Heart left ventricle (tissue), 13 donors: ENCODE data around the gene SMC1B.

Experiments used
- POLR2A ChIP-seq, 2 donors: fragments of 450-650 bp; IDR thresholded peaks; one replicate each; pipeline ENCODE4 v1.6.1; 2017; ENCODE audit warnings: antibody characterized with exemption in 2 of 2, mild to moderate bottlenecking in 2 of 2, moderate library complexity in 2 of 2
- TF ChIP-seq, protein P1 (sequence below), 12 donors: fragments of 200-600 bp; sonication (generic) in 4 of 12; IDR thresholded peaks; one replicate each; pipeline versions ENCODE4 v1.5.0 to v1.8.0; 2018 to 2022; ENCODE audit warnings: antibody characterized with exemption in 12 of 12, mild to moderate bottlenecking in 5 of 12
- donor health status: ischemic (EF 13 %, LVEDD 7.1; RV severe dilation, severe dysfunction).
- donor health status: DM: no; HTN: yes; CAD: no.
- donor health status: DM: no; HTN: no; CAD: no.
- donor health status: ischemic (EF 25% LVEDD 6.9; RV normal size, moderate dysfunction).
- donor health status: ischemic (EF 25% LVEDD 5.7; RV mildly dilated, moderate dysfunction).
- donor health status: ischemic (EF 35%, LVEDD 5.7; RV mildly dilated, moderate dysfunction).
- donor health status: nonischemic (EF 11% LVEDD 7.7; RV severe dilation, severe dysfunction).
- donor health status: DM: yes; HTN: yes; CAD: no.
- donor health status: PGD.
- donor health status: ischemic (EF 29% LVEDD 5.4; RV normal size, mild dysfunction).
- donor health status: nonischemic (EF 23%, LVEDD 6.1; RV moderate dilation, normal function).

DNA sequence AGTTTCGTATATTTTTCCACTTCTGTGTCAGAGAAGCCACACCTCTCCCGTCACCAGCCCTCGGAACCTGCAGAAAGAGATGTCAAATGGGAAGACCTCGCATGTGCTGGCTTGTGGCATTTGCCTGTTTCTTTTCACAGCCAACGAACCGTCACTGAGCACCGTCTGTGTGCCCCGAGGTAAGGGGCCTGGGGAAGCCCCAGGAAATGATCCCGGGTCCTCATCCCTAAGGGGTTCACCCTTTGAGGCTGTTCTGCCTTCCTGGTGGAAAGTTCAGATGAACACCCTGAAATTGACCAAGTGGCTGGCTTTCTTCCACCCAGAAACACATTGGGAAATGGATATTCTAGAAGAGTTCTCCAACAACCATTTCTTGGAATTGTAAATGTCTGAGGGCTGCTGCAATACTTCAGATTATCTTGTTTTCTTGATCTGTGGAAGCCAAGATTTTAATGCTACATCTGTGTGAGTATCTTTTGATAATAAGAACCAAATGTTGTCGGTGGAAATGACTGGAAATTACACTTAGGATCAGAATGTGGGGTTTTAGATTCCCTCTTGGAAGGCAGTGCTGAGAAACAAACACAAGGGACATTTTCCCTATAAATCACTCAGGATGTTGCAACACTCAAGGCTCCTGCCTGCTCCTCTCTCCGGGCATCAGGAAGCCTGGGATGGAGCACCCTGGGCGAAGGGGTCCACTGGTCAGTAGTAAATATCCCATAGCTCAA is 37.7 kb upstream of the SMC1B start:
- TF ChIP-seq, protein P1, sequence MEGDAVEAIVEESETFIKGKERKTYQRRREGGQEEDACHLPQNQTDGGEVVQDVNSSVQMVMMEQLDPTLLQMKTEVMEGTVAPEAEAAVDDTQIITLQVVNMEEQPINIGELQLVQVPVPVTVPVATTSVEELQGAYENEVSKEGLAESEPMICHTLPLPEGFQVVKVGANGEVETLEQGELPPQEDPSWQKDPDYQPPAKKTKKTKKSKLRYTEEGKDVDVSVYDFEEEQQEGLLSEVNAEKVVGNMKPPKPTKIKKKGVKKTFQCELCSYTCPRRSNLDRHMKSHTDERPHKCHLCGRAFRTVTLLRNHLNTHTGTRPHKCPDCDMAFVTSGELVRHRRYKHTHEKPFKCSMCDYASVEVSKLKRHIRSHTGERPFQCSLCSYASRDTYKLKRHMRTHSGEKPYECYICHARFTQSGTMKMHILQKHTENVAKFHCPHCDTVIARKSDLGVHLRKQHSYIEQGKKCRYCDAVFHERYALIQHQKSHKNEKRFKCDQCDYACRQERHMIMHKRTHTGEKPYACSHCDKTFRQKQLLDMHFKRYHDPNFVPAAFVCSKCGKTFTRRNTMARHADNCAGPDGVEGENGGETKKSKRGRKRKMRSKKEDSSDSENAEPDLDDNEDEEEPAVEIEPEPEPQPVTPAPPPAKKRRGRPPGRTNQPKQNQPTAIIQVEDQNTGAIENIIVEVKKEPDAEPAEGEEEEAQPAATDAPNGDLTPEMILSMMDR (IDR thresholded peaks at IDR 0.05): no peak
- no peak for TF ChIP-seq POLR2A (IDR thresholded peaks at IDR 0.05)
